ENCODE results near the gene KRAS.
A peak's percentile ranks its signal among the peaks of the same experiment; 100 is the strongest.

The KRAS gene

GRCh38 chr12:25195056-25195971 lies 55.4 kb downstream of the KRAS start, which contains the start of the genes DNAI7 and ETFRF1:
Gene DNAI7, minus strand, starts transcription at chr12:25195160. Its CDS starts 82 bp downstream, at chr12:25195078.
Gene ETFRF1, plus strand, starts transcription at chr12:25195237. Its CDS starts 8,720 bp downstream, at chr12:25203957.
- peak; percentile 92 for DNase-seq (ENCODE audit: low read depth)

- no peak for DNase-seq (ENCODE audit: low read depth)
These were observed 56.0 kb downstream of the KRAS start for GRCh38 chr12:25194722-25195055.

GRCh38 chr12:25194214-25194613 lies 56.5 kb downstream of the KRAS start:
- DNase-seq (ENCODE audit: low read depth): no peak

- DNase-seq (ENCODE audit: low read depth): no peak
These were observed 59.9 kb downstream of the KRAS start for GRCh38 chr12:25190793-25191192.

- DNase-seq (ENCODE audit: low read depth): no peak
These were observed 61.1 kb downstream of the KRAS start for GRCh38 chr12:25189656-25190055.

- no peak for DNase-seq (ENCODE audit: low read depth)
These were observed 62.9 kb downstream of the KRAS start for GRCh38 chr12:25187781-25188180.

- DNase-seq (ENCODE audit: low read depth): no peak
These were observed 63.8 kb downstream of the KRAS start for GRCh38 chr12:25186788-25187402.

GRCh38 chr12:25186038-25186787 lies 64.5 kb downstream of the KRAS start:
- DNase-seq (ENCODE audit: low read depth): no peak

- DNase-seq (ENCODE audit: low read depth): no peak
These were observed 66.6 kb downstream of the KRAS start for GRCh38 chr12:25184132-25184531.

GRCh38 chr12:25182765-25183164 lies 68.0 kb downstream of the KRAS start:
- no peak for DNase-seq (ENCODE audit: low read depth)

GRCh38 chr12:25162866-25163265 lies 87.9 kb downstream of the KRAS start:
- no peak for DNase-seq (ENCODE audit: low read depth)

- no peak for DNase-seq (ENCODE audit: low read depth)
These were observed 94.7 kb downstream of the KRAS start for GRCh38 chr12:25156061-25156460.

GRCh38 chr12:25155022-25155576 lies 95.6 kb downstream of the KRAS start:
- DNase-seq (ENCODE audit: low read depth): no peak
